DMS53 treated with DMSO at 0.1 percent for 48 hours (cell line): Measurements from ENCODE around the gene VPS33A.
"Not testable (repeated sequence)": the region's sequence is repeated elsewhere in the genome, so short reads cannot be mapped to it uniquely, and the experiment has no call there.

Source experiments
- DNase-seq: peaks from one replicate; lab custom pipeline; 2025; ENCODE audit not compliant: unreplicated experiment; lab: John Stamatoyannopoulos, UW

VPS33A gene

DNA sequence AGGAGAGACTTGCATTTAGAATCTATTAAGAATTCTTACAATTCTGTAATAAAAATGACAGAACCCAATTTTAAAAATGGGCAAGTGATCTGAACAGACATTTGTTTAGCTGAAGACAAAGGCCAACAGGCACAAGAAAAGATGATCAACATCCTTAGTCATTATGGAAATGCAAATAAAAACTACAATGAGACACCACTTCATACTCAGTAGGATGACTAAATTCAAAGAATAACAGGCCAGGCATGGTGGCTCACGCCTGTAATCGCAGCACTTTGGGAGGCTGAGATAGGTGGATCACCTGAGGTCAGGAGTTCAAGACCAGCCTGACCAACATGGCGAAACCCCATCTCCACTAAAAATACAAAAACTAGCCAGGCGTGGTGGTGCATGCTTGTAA lies 7.8 kb downstream of the VPS33A start:
- DNase-seq = not testable (repeated sequence)

DNA sequence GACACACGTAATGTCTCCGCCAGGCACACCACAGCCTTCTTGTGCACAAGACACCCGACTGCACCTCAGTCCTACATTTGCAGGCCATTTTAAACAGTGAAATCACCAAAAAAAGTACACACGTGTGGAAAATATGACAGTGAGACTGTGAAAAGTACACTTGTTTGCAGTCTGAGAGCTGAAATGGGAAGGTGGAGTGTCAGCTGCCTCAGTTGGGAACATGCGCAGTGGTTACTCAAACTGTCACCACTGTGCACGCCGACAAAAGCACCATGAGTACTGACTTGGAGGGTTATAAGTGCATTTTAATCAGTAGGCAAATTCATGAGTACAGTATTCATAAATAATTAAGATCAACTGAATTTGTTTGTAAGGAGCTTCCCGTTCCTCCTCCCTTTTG lies 15.8 kb downstream of the VPS33A start:
- DNase-seq = no peak

DNA sequence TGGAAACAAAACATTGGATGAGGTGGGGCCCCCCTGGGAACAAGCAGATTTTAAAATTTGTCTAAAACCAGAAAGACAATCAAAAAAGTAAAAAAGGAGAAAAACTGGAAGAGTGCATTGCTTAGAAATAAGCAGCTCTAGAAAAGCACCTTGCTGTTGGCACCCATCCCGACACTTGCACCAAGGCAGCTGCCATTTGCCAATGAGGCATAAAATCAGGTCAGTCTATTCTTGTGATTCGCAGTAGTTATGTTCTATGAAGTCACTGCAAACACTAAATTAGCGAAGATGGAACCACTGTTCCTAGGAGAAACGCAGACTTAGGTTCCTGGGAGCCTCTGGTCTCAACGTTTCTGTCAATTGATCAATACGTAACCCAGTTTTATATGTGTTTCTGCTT lies 16.2 kb downstream of the VPS33A start:
- DNase-seq = no peak

DNA sequence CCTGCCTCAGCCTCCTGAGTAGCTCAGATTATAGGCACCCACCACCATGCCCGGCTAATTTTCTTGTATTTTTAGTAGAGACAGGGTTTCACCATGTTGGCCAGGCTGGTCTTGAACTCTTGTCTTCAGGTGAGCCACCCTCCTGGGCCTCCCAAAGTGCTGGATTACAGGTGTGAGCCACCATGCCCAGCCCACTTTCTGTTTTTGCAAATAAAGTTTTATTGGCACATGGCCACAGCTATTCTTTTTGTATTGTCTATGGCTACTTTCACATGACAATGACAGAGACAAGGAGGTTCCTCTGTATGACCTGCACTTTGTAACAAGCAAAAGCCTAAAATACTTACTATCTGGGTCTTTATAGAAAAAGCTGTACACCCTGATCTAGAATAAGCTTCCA lies 20.7 kb downstream of the VPS33A start:
- DNase-seq = no peak

- no peak for DNase-seq
Observed at GRCh38 chr12:122244565-122245371, 21.5 kb downstream of the VPS33A start.

GRCh38 chr12:122243965-122244364 lies 22.3 kb downstream of the VPS33A start:
- DNase-seq = no peak

- no peak for DNase-seq
Observed at GRCh38 chr12:122238861-122239260, 27.4 kb downstream of the VPS33A start.

- DNase-seq = no peak
Observed at GRCh38 chr12:122235741-122236140, 30.6 kb downstream of the VPS33A start.

DNA sequence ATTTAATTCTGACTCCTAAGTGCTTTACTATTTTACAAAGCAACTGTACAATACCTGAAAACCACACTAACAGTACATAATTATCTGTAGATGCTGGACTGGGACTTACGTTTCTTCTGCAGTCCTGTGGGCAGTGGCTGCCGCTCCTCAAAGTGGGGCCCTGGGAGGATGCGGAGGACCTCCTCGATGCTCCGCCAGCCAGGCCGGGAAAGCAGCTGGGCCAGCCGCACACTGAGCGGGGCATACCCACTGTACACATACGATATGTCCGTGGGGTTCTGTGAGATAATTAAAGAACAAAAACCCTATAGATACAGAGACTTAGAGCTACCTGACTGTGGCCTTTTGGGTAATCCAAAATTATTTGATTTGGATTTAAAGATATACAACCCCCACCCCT lies 33.6 kb downstream of the VPS33A start:
- no peak for DNase-seq

DNA sequence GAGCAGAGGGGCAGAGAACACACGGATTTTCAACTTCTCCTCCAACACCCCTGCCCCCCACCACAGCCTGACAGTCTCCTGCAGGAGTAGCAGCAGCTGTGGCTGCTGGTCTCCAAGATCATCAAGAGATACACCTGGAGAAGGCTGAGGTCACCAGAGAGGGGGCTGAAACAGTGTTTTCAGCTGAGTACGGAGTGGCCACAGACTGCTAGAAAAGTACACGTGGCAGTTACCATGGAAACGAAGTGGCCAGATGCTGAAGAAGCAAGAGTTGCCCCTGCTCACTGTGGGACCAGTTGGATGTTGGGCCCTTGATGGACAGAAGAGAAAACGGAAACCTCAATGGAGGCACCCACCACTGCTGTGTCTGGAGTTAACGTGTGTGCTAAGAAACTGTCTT lies 35.5 kb downstream of the VPS33A start:
- DNase-seq = no peak

DNA sequence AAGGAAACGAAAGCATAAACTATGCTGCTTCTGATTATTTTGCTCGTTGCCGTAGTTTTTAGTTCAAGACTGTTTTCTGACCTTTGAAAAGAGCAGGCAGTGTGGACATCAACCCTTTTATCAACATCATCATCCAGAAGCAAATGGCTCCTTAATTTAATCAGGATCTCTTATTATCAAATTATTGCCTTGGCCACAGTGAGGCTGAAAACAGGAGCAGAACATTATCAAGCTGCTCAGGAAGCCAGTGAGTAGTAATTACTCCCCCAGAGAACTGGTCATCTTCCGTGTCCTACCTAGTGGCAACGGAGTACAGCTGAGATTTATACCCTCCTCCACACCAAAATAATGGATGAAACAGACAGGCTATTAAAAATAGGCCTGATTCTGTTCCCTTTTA lies 38.2 kb downstream of the VPS33A start:
- DNase-seq = no peak

DNA sequence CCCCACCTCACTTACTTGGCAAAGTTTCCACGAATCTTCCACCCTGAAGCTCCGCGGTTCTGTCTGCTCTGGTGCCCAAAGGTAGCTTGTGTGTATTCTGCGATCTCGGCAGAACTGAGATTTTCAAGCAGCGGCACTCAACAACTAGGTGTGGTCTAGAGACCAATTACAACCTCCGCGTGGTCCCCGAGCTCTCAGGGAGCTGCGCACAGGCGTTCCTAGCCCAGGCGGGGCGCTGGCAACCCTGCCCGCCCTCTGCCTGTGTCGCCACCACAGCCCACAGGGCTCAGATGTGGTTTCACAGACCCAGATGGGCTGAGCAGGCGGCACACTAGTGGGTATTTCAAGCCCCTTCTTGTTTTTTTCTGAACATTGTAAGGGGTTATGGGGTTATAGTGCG lies 39.0 kb downstream of the VPS33A start:
- DNase-seq = no peak

- no peak for DNase-seq
Observed at GRCh38 chr12:122226366-122227125, 39.7 kb downstream of the VPS33A start.

GRCh38 chr12:122225683-122226365 lies 40.5 kb downstream of the VPS33A start, which contains the start of gene DIABLO:
Gene DIABLO (minus strand): TSS chr12:122226052. CDS start chr12:122226014, 38 bp downstream.
- DNase-seq = peak; percentile 98

- DNase-seq = no peak
Observed at GRCh38 chr12:122216445-122216844, 49.8 kb downstream of the VPS33A start.

- DNase-seq = no peak
Observed at GRCh38 chr12:122215771-122216170, 50.5 kb downstream of the VPS33A start.

DNA sequence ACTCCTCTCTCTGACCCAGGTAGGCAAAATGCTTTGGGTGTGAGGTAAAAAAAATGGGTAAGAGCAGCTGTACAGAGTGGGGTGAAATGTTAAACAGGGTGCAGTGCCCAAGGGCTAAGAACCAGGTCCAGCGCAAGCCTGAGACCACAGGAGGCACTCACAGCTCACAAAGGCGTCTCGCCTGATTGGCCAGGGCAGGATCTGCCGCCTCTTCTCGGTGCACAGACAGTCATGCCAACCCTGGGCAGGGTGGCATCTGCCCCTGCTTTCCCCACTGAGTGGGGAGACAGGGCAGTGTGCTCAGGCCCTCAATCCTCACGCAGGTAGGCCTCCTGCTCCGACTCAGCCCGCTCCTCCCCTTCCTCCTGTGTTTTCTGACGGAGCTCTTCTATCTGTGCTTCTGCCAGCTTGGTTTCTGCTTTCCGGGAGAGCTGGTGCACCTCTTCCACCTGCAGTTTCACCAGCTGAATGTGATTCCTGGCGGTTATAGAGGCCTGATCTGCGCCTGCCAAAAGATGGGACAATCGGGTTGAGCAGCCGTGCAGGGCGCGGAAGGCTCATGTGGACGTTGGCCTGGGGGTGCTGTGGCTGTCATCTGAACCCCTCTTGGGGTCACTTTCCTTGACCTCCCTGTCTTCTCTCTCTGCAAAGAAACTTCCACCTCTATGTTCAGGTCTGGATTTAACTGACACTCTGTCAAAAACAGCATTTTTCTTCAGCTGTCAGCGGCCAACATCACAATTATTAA lies 58.0 kb downstream of the VPS33A start:
- no peak for DNase-seq

DNA sequence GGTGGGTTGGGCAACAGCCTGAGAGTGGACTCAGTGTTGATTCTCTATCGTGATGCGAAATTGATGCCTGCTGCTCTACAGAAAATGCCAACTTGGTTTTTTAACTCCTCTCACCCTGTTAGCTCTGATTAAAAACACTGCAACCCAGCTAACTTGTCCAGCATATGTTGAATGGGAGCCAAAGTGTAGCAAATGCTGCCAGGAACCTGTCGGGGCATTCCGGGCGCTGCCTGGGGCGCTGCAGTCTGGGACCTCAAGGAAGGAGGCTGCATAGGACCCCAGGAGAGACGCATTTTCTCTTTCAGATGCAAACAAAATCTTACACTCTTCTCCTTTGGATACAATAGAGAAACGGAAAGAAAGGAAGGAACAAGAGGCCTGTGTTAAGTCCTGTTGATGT lies 58.9 kb downstream of the VPS33A start:
- no peak for DNase-seq

- DNase-seq = no peak
Observed at GRCh38 chr12:122206976-122207375, 59.3 kb downstream of the VPS33A start.

DNA sequence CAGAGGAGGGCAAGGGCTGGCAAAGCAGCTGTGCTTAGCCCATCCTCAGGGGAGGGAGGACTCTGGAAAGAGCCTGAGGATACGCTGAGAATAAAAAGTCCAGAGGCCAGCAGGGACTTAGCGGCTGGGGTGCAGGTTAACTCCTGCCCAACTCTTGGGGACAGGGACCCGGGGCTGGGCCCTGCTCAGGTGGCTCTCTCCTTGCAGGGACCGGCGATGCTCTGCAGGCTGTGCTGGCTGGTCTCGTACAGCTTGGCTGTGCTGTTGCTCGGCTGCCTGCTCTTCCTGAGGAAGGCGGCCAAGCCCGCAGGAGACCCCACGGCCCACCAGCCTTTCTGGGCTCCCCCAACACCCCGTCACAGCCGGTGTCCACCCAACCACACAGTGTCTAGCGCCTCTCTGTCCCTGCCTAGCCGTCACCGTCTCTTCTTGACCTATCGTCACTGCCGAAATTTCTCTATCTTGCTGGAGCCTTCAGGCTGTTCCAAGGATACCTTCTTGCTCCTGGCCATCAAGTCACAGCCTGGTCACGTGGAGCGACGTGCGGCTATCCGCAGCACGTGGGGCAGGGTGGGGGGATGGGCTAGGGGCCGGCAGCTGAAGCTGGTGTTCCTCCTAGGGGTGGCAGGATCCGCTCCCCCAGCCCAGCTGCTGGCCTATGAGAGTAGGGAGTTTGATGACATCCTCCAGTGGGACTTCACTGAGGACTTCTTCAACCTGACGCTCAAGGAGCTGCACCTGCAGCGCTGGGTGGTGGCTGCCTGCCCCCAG lies 60.0 kb downstream of the VPS33A start:
- DNase-seq = no peak
